Measurements from ENCODE around the gene RNF181. TPM values are rescaled to one million over a fixed set of nuclear protein-coding genes. Genes with fewer than 3 reads are reported as not detected.

RNF181 gene

GRCh38 chr2:85644909-85645308 is 49.4 kb downstream of the RNF181 start:
- H3K27ac ChIP-seq (ENCODE audit: low read length, poor library complexity, severe bottlenecking), result no peak overlapping the region
- WGBS, result 99% methylated on average over 7 of the region's 8 CpGs
- no peak for DNase-seq
- H4K91ac ChIP-seq (ENCODE audit: low read length), result no peak overlapping the region
- H3K18ac ChIP-seq (ENCODE audit: low read depth in 1 of 2, low read length in 2 of 2), result no peak overlapping the region
- H3K9ac ChIP-seq (ENCODE audit: low read length), result no peak overlapping the region
- H3K4ac ChIP-seq (ENCODE audit: low read depth in 1 of 2, low read length in 2 of 2), result no peak overlapping the region
- H2AFZ ChIP-seq (ENCODE audit: low read depth, low read length), result no peak overlapping the region
- peaks cover 8% of the 10 kb centered on the region for H3K4me1 ChIP-seq (ENCODE audit: control insufficient read depth, insufficient read depth, low read depth, low read length)
- H3K79me1 ChIP-seq (replicated peaks; ENCODE audit: low read length, poor library complexity, severe bottlenecking), result peaks cover 23% of the 10 kb centered on the region
- peaks cover 49 to 98% of the 10 kb centered on the region in 2 experiments for H3K36me3 ChIP-seq (ENCODE audit: control insufficient read depth in 1 of 2, insufficient read depth in 2 of 2, low read depth in 1 of 2, low read length in 2 of 2)
- no peak overlapping the region for H2BK120ac ChIP-seq (ENCODE audit: low read depth, low read length)
- no peak overlapping the region for H2BK12ac ChIP-seq (ENCODE audit: low read length in 2 of 2)
- H3K14ac ChIP-seq (ENCODE audit: low read length in 2 of 2), result no peak overlapping the region
- no peak overlapping the region for H2AK5ac ChIP-seq (ENCODE audit: low read length, severe bottlenecking)
- no peak overlapping the region for H3K23ac ChIP-seq (ENCODE audit: low read length in 2 of 2)
- no peak overlapping the region for H2BK5ac ChIP-seq (ENCODE audit: low read depth, low read length, poor library complexity, severe bottlenecking)
- no peaks in the 10 kb centered on the region for H3K9me3 ChIP-seq (ENCODE audit: control insufficient read depth, low read length)
- H3K4me3 ChIP-seq (ENCODE audit: insufficient read depth in 1 of 2, low read depth in 1 of 2, low read length in 2 of 2), result no peak overlapping the region
- H2BK15ac ChIP-seq (ENCODE audit: low read depth, poor library complexity, severe bottlenecking), result no peak overlapping the region
- no peaks in the 10 kb centered on the region for H3K27me3 ChIP-seq (ENCODE audit: control insufficient read depth in 1 of 2, insufficient read depth in 1 of 2, low read length in 2 of 2)
- H3K4me2 ChIP-seq (ENCODE audit: low read length, poor library complexity, severe bottlenecking), result no peak overlapping the region
- H4K8ac ChIP-seq (ENCODE audit: low read length), result no peak overlapping the region

- H4K91ac ChIP-seq (ENCODE audit: low read length), result no peak overlapping the region
- H4K8ac ChIP-seq (ENCODE audit: low read length), result no peak overlapping the region
- H2BK15ac ChIP-seq (ENCODE audit: low read depth, poor library complexity, severe bottlenecking), result no peak overlapping the region
- no peak overlapping the region for H3K4me2 ChIP-seq (ENCODE audit: low read length, poor library complexity, severe bottlenecking)
- H2AK5ac ChIP-seq (ENCODE audit: low read length, severe bottlenecking), result no peak overlapping the region
- WGBS, result no CpG with 5 or more reads among the region's 2 CpGs
- H3K36me3 ChIP-seq (ENCODE audit: control insufficient read depth in 1 of 2, insufficient read depth in 2 of 2, low read depth in 1 of 2, low read length in 2 of 2), result peaks cover 47 to 96% of the 10 kb centered on the region in 2 experiments
- no peak overlapping the region for H2BK12ac ChIP-seq (ENCODE audit: low read length in 2 of 2)
- H3K79me1 ChIP-seq (replicated peaks; ENCODE audit: low read length, poor library complexity, severe bottlenecking), result peaks cover 23% of the 10 kb centered on the region
- H3K23ac ChIP-seq (ENCODE audit: low read length in 2 of 2), result no peak overlapping the region
- H2BK5ac ChIP-seq (ENCODE audit: low read depth, low read length, poor library complexity, severe bottlenecking), result no peak overlapping the region
- no peak for DNase-seq
- no peak overlapping the region for H3K9ac ChIP-seq (ENCODE audit: low read length)
- H2AFZ ChIP-seq (ENCODE audit: low read depth, low read length), result no peak overlapping the region
- no peak overlapping the region for H3K4me3 ChIP-seq (ENCODE audit: insufficient read depth in 1 of 2, low read depth in 1 of 2, low read length in 2 of 2)
- H3K18ac ChIP-seq (ENCODE audit: low read depth in 1 of 2, low read length in 2 of 2), result no peak overlapping the region
- no peak overlapping the region for H3K4ac ChIP-seq (ENCODE audit: low read depth in 1 of 2, low read length in 2 of 2)
- H3K27ac ChIP-seq (ENCODE audit: low read length, poor library complexity, severe bottlenecking), result no peak overlapping the region
- peaks cover 14% of the 10 kb centered on the region for H3K4me1 ChIP-seq (ENCODE audit: control insufficient read depth, insufficient read depth, low read depth, low read length)
- H3K14ac ChIP-seq (ENCODE audit: low read length in 2 of 2), result no peak overlapping the region
- no peaks in the 10 kb centered on the region for H3K27me3 ChIP-seq (ENCODE audit: control insufficient read depth in 1 of 2, insufficient read depth in 1 of 2, low read length in 2 of 2)
- H2BK120ac ChIP-seq (ENCODE audit: low read depth, low read length), result no peak overlapping the region
- H3K9me3 ChIP-seq (ENCODE audit: control insufficient read depth, low read length), result no peaks in the 10 kb centered on the region
Measured at GRCh38 chr2:85646166-85646565, 50.6 kb downstream of the RNF181 start.

Small RNAs within 50 kb of the gene (small RNA-seq; reads per million reads assigned to genes)
- not detected for gene RN7SL126P (ENCODE audit: low read depth)
